Measurements from ENCODE around the gene RNF166.

RNF166 gene

GRCh38 chr16:88697831-88698615, 8.2 kb downstream of the RNF166 start:
- Mint-ChIP-seq H3K9me3 (no peaks in the 10 kb centered on the region), H3K27ac (no peak overlapping the region), H3K27me3 (no peaks in the 10 kb centered on the region), H3K36me3 (ENCODE audit: low read depth) (peaks cover 11% of the 10 kb centered on the region), H3K4me3 (no peak overlapping the region), H3K4me1 (ENCODE audit: low read depth) (peaks cover 48% of the 10 kb centered on the region)

- no peaks in the 10 kb centered on the region for H3K27me3 Mint-ChIP-seq
- H3K27ac Mint-ChIP-seq: no peak overlapping the region
- no peak overlapping the region for H3K4me3 Mint-ChIP-seq
- H3K9me3 Mint-ChIP-seq: no peaks in the 10 kb centered on the region
- peaks cover 48% of the 10 kb centered on the region for H3K4me1 Mint-ChIP-seq (ENCODE audit: low read depth)
- H3K36me3 Mint-ChIP-seq (ENCODE audit: low read depth): peaks cover 5% of the 10 kb centered on the region
These were observed 8.9 kb downstream of the RNF166 start for GRCh38 chr16:88697116-88697830.

GRCh38 chr16:88696441-88696840, 9.8 kb downstream of the RNF166 start:
- Mint-ChIP-seq H3K27ac (no peak overlapping the region), H3K4me1 (ENCODE audit: low read depth) (peaks cover 47% of the 10 kb centered on the region), H3K27me3 (no peaks in the 10 kb centered on the region), H3K36me3 (ENCODE audit: low read depth) (peaks cover 5% of the 10 kb centered on the region), H3K9me3 (no peaks in the 10 kb centered on the region), H3K4me3 (no peak overlapping the region)

- Mint-ChIP-seq H3K27me3 (no peaks in the 10 kb centered on the region), H3K9me3 (no peaks in the 10 kb centered on the region), H3K36me3 (ENCODE audit: low read depth) (peaks cover 5% of the 10 kb centered on the region), H3K4me1 (ENCODE audit: low read depth) (peaks cover 47% of the 10 kb centered on the region), H3K27ac (no peak overlapping the region), H3K4me3 (no peak overlapping the region)
These were observed 10.5 kb downstream of the RNF166 start for GRCh38 chr16:88695753-88696152.

GRCh38 chr16:88695218-88695617, 11.0 kb downstream of the RNF166 start:
- H3K4me3 Mint-ChIP-seq: no peak overlapping the region
- peaks cover 5% of the 10 kb centered on the region for H3K36me3 Mint-ChIP-seq (ENCODE audit: low read depth)
- H3K27me3 Mint-ChIP-seq: no peaks in the 10 kb centered on the region
- H3K9me3 Mint-ChIP-seq: no peaks in the 10 kb centered on the region
- no peak overlapping the region for H3K27ac Mint-ChIP-seq
- peaks cover 46% of the 10 kb centered on the region for H3K4me1 Mint-ChIP-seq (ENCODE audit: low read depth)

- no peaks in the 10 kb centered on the region for H3K9me3 Mint-ChIP-seq
- H3K4me3 Mint-ChIP-seq: no peak overlapping the region
- peaks cover 38% of the 10 kb centered on the region for H3K4me1 Mint-ChIP-seq (ENCODE audit: low read depth)
- no peaks in the 10 kb centered on the region for H3K27me3 Mint-ChIP-seq
- no peak overlapping the region for H3K27ac Mint-ChIP-seq
- no peaks in the 10 kb centered on the region for H3K36me3 Mint-ChIP-seq (ENCODE audit: low read depth)
These were observed 11.8 kb downstream of the RNF166 start for GRCh38 chr16:88694221-88695087.

- Mint-ChIP-seq H3K36me3 (ENCODE audit: low read depth) (no peaks in the 10 kb centered on the region), H3K4me3 (no peak overlapping the region), H3K9me3 (no peaks in the 10 kb centered on the region), H3K4me1 (ENCODE audit: low read depth) (peaks cover 37% of the 10 kb centered on the region), H3K27ac (no peak overlapping the region), H3K27me3 (no peaks in the 10 kb centered on the region)
These were observed 12.6 kb downstream of the RNF166 start for GRCh38 chr16:88693420-88694177.

- peaks cover 30% of the 10 kb centered on the region for H3K4me1 Mint-ChIP-seq (ENCODE audit: low read depth)
- no peaks in the 10 kb centered on the region for H3K36me3 Mint-ChIP-seq (ENCODE audit: low read depth)
- no peaks in the 10 kb centered on the region for H3K27me3 Mint-ChIP-seq
- H3K27ac Mint-ChIP-seq: no peak overlapping the region
- H3K9me3 Mint-ChIP-seq: no peaks in the 10 kb centered on the region
- no peak overlapping the region for H3K4me3 Mint-ChIP-seq
These were observed 13.3 kb downstream of the RNF166 start for GRCh38 chr16:88692861-88693260.

- Mint-ChIP-seq H3K4me3 (no peak overlapping the region), H3K27me3 (no peaks in the 10 kb centered on the region), H3K27ac (peak overlapping the region; percentile 58), H3K36me3 (ENCODE audit: low read depth) (no peaks in the 10 kb centered on the region), H3K9me3 (no peaks in the 10 kb centered on the region), H3K4me1 (ENCODE audit: low read depth) (peaks cover 26% of the 10 kb centered on the region)
These were observed 14.2 kb downstream of the RNF166 start for GRCh38 chr16:88691924-88692560.

- H3K36me3 Mint-ChIP-seq (ENCODE audit: low read depth): no peaks in the 10 kb centered on the region
- H3K4me3 Mint-ChIP-seq: no peak overlapping the region
- H3K4me1 Mint-ChIP-seq (ENCODE audit: low read depth): peaks cover 26% of the 10 kb centered on the region
- no peak overlapping the region for H3K27ac Mint-ChIP-seq
- no peaks in the 10 kb centered on the region for H3K27me3 Mint-ChIP-seq
- no peaks in the 10 kb centered on the region for H3K9me3 Mint-ChIP-seq
These were observed 14.9 kb downstream of the RNF166 start for GRCh38 chr16:88691129-88691813.

- Mint-ChIP-seq H3K36me3 (ENCODE audit: low read depth) (no peaks in the 10 kb centered on the region), H3K4me3 (no peak overlapping the region)
These were observed 15.7 kb downstream of the RNF166 start for GRCh38 chr16:88690341-88691128.

GRCh38 chr16:88688013-88688778, 18.0 kb downstream of the RNF166 start:
- Mint-ChIP-seq H3K36me3 (ENCODE audit: low read depth) (no peaks in the 10 kb centered on the region), H3K27ac (no peak overlapping the region), H3K4me1 (ENCODE audit: low read depth) (peaks cover 40% of the 10 kb centered on the region), H3K9me3 (no peaks in the 10 kb centered on the region), H3K4me3 (no peak overlapping the region), H3K27me3 (no peaks in the 10 kb centered on the region)

More at GRCh38 chr16:88690341-88691128, 15.7 kb downstream of the RNF166 start:
- no peaks in the 10 kb centered on the region for H3K27me3 Mint-ChIP-seq
- peaks cover 27% of the 10 kb centered on the region for H3K4me1 Mint-ChIP-seq (ENCODE audit: low read depth)
- H3K27ac Mint-ChIP-seq: no peak overlapping the region
- no peaks in the 10 kb centered on the region for H3K9me3 Mint-ChIP-seq
